HG03175 (cell line): Measurements from ENCODE around the gene CYFIP1.

Experiments
- ATAC-seq: cut with Tn5 transposase; IDR thresholded peaks from one replicate; pipeline ENCODE4 v1.9.1; 2021; ENCODE audit warnings: mild to moderate bottlenecking, moderate library complexity; ENCODE audit not compliant: unreplicated experiment

Gene CYFIP1

DNA sequence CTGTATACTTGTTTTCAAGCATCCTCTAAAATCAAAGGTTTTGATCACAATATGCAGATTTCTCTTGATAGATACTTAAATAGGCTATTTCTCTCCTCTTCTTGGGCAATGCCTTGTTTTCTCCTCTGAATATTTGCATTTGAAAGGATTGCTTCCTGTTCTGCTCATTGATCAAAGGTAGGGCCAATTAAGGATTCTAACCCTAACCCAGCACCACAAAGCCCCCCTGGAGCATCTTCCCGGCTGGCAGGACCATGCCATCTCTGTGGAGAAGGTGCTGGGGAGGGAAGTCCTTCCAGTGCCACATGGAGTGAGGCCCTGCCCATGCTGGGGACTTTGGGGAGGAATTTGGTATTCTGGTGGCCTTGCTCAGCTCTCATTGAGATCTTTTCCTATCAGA lies 153.0 kb downstream of the CYFIP1 start:
- no peak for ATAC-seq

- no peak for ATAC-seq
These were observed 156.6 kb downstream of the CYFIP1 start for GRCh38 chr15:22823495-22824128.

DNA sequence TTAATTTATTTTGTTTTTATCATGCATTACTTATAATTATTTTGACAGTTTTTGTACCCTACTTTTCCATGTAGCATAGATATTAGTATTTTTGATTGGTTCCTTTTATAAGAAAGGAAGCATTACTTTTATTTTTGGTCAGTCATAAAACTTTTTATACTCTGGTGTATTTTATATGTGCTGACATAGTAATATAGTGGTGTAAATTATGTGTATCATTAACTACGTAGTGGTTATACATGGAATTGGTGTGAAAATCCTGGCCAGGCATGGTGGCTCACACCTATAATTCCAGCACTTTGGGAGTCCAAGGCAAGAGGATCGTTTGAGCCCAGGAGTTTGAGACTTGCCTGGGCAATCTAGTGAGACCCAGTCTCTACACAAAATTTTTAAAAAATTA lies 160.5 kb downstream of the CYFIP1 start:
- no peak for ATAC-seq
